ENCODE results near the gene KCNT2. TPM values are rescaled to one million over a fixed set of nuclear protein-coding genes. Genes with fewer than 3 reads are reported as not detected.

KCNT2 gene
- total and polyA plus RNA-seq, 2 donors (not counting 3 experiments of a cell fraction or from before 2014, with no cell fraction given): 0.46 to 1.6 TPM

- H3K9ac ChIP-seq (replicated peaks; ENCODE audit: extremely low read depth, insufficient read depth, low read length): no peak overlapping the region
- H3K4me1 ChIP-seq (ENCODE audit: control insufficient read depth, extremely low read depth, insufficient read depth, low read length): no peaks in the 10 kb centered on the region
- no peaks in the 10 kb centered on the region for H4K20me1 ChIP-seq (replicated peaks; ENCODE audit: control insufficient read depth, extremely low read depth, insufficient read depth, low read length)
- no peak overlapping the region for H2AFZ ChIP-seq (ENCODE audit: low read depth, low read length)
- TF ChIP-seq CTCF (IDR thresholded peaks at IDR 0.05; ENCODE audit: extremely low read depth in 1 of 2, insufficient read depth in 1 of 2, low read depth in 1 of 2, low read length in 2 of 2) (no peak), JUN (IDR thresholded peaks at IDR 0.05; ENCODE audit: borderline replicate concordance, insufficient read depth, insufficient read length, low read depth) (no peak), EZH2 (IDR thresholded peaks at IDR 0.05; ENCODE audit: borderline replicate concordance, low read depth, low read length, severe bottlenecking) (no peak), MYC (IDR thresholded peaks at IDR 0.05; ENCODE audit: low read depth, low read length) (no peak), MAX (IDR thresholded peaks at IDR 0.05; ENCODE audit: insufficient read depth, insufficient read length) (no peak), FOS (IDR thresholded peaks at IDR 0.05; ENCODE audit: borderline replicate concordance, insufficient read depth, low read length) (no peak), POLR2AphosphoS5 (IDR thresholded peaks at IDR 0.05; ENCODE audit: insufficient read depth, low read depth, low read length) (no peak), GATA2 (IDR thresholded peaks at IDR 0.05; ENCODE audit: insufficient read depth, insufficient read length, low read depth, low read length) (no peak), POLR2A (IDR thresholded peaks at IDR 0.05; ENCODE audit: low read depth, low read length) (no peak)
- H3K79me2 ChIP-seq (ENCODE audit: control insufficient read depth, insufficient read depth, low read length): no peaks in the 10 kb centered on the region
- no peaks in the 10 kb centered on the region for H3K27me3 ChIP-seq (ENCODE audit: control insufficient read depth in 2 of 2, insufficient read depth in 2 of 2, low read length in 2 of 2)
- dilution Hi-C loops (cut with MboI; ENCODE audit: extremely low pct_ligation_motif_present, low sequenced_read_pairs): no loop called here
- CTCF ChIA-PET: no interaction called here
- DNase-seq (ENCODE audit: low read depth, low spot score) (no peak), FAIRE-seq (no peak)
- no peak overlapping the region for H3K27ac ChIP-seq (ENCODE audit: insufficient read depth, low read depth, low read length)
- POLR2A ChIA-PET: interaction anchor here (0.6 kb wide), 1 partner anchor 18 kb away, joined by 4 read pairs; no protein-coding TSS in a partner anchor
- intact Hi-C loops (cut with micrococcal nuclease): no loop called here
- BruUV-seq (replicated peaks): no TSS peak
- H3K36me3 ChIP-seq (ENCODE audit: control insufficient read depth in 2 of 2, extremely low read depth in 1 of 2, insufficient read depth in 2 of 2, low read length in 2 of 2): no peaks in the 10 kb centered on the region
- no peak overlapping the region for H3K4me2 ChIP-seq (ENCODE audit: insufficient read depth, low read length)
- no peaks in the 10 kb centered on the region for H3K9me1 ChIP-seq (replicated peaks; ENCODE audit: control insufficient read depth, extremely low read depth, insufficient read depth, low read length)
- H3K9me3 ChIP-seq (replicated peaks; ENCODE audit: control insufficient read depth, insufficient read depth, low read length): no peaks in the 10 kb centered on the region
- no peak overlapping the region for H3K4me3 ChIP-seq (replicated peaks in 1 of 3; ENCODE audit: insufficient read depth in 1 of 3, low read depth in 1 of 3, low read length in 3 of 3)
Observed at GRCh38 chr1:196546272-196547111, 61.7 kb downstream of the KCNT2 start.
